Natural killer cell (primary cell): ENCODE measurements around the gene FGFRL1. TPM values are rescaled to one million over a fixed set of nuclear protein-coding genes. Genes with fewer than 3 reads are reported as not detected.

Experiments
- ATAC-seq, 3 donors: fragments of 150-1000 bp in 2 of 3; fragments of 200-7000 bp in 1 of 3; cut with Tn5 transposase; 1 replicate in 1 of 3; 2 replicates in 2 of 3; pipeline ENCODE4 v1.10.0; 2021; ENCODE audit warnings: mild to moderate bottlenecking in 2 of 3, moderate library complexity in 2 of 3
- DNase-seq, 2 donors: peaks; one replicate each; pipeline versions ENCODE4 v3.0.0 to v3.0.0-alpha.2; 2013 to 2021; ENCODE audit warnings: mixed read lengths in 1 of 2
- H3K27ac ChIP-seq: one replicate; pipeline ENCODE4 v1.5.1; 2013; ENCODE audit warnings: mild to moderate bottlenecking, low read length
- H3K27me3 ChIP-seq: one replicate; pipeline ENCODE4 v1.6.1; 2013; ENCODE audit warnings: low read length; ENCODE audit not compliant: control insufficient read depth, insufficient read depth
- H3K36me3 ChIP-seq: one replicate; pipeline ENCODE4 v1.6.1; 2013; ENCODE audit warnings: low read length; ENCODE audit not compliant: control insufficient read depth, insufficient read depth
- H3K4me1 ChIP-seq: one replicate; pipeline ENCODE4 v1.6.1; 2013; ENCODE audit warnings: low read length; ENCODE audit not compliant: control insufficient read depth, insufficient read depth
- H3K4me3 ChIP-seq: one replicate; pipeline ENCODE4 v1.5.1; 2013; ENCODE audit warnings: low read length
- H3K9me3 ChIP-seq: one replicate; pipeline ENCODE4 v1.6.1; 2013; ENCODE audit warnings: low read length; ENCODE audit not compliant: control insufficient read depth, insufficient read depth
- H3K27ac Mint-ChIP-seq, 2 donors: one replicate each; pipeline ENCODE4 v1.8.0; 2022; ENCODE audit warnings: mild to moderate bottlenecking in 2 of 2, mixed read lengths in 2 of 2, moderate library complexity in 1 of 2
- H3K27me3 Mint-ChIP-seq, 2 donors: one replicate each; pipeline ENCODE4 v1.8.0; 2022; ENCODE audit warnings: low read depth in 2 of 2, mixed read lengths in 2 of 2
- H3K36me3 Mint-ChIP-seq: one replicate; pipeline ENCODE4 v1.8.0; 2022; ENCODE audit warnings: mixed read lengths
- H3K4me1 Mint-ChIP-seq, 2 donors: one replicate each; pipeline ENCODE4 v1.8.0; 2022; ENCODE audit warnings: mixed read lengths in 2 of 2
- H3K4me3 Mint-ChIP-seq: one replicate; pipeline ENCODE4 v1.8.0; 2022; ENCODE audit warnings: mild to moderate bottlenecking, moderate library complexity, mixed read lengths
- H3K9me3 Mint-ChIP-seq, 2 donors: one replicate each; pipeline ENCODE4 v1.8.0; 2022; ENCODE audit warnings: mixed read lengths in 2 of 2
- WGBS: methylation state at CpG from one replicate; pipeline ENCODE4 v1.1.7; 2013; ENCODE audit warnings: missing lambda C conversion rate; ENCODE audit not compliant: insufficient coverage; 5-methylcytosine and 5-hydroxymethylcytosine counted together
- intact Hi-C: fragments of 100-400 bp; cut with micrococcal nuclease; formaldehyde crosslinking; loops from one replicate; pipeline ENCODE4 v1.14.2; 2022
- total RNA-seq, 4 donors: library from RNA; stranded (reverse); fragments of 120-200 nt in 1 of 4; gene quantifications; one replicate each; pipeline versions ENCODE4 v1.2.3 to v1.2.4, GENCODE V29; 2013 to 2022
- TF ChIP-seq, protein P1 (sequence below): fragments of 200-600 bp; IDR thresholded peaks from one replicate; pipeline ENCODE4 v1.8.0; 2022; ENCODE audit warnings: antibody characterized with exemption

The FGFRL1 gene
- total RNA-seq, 3 donors from 2014 or later (not counting 1 experiment from before 2014, with no cell fraction given), result 28.0 to 39.8 (median 32.5) TPM

DNA sequence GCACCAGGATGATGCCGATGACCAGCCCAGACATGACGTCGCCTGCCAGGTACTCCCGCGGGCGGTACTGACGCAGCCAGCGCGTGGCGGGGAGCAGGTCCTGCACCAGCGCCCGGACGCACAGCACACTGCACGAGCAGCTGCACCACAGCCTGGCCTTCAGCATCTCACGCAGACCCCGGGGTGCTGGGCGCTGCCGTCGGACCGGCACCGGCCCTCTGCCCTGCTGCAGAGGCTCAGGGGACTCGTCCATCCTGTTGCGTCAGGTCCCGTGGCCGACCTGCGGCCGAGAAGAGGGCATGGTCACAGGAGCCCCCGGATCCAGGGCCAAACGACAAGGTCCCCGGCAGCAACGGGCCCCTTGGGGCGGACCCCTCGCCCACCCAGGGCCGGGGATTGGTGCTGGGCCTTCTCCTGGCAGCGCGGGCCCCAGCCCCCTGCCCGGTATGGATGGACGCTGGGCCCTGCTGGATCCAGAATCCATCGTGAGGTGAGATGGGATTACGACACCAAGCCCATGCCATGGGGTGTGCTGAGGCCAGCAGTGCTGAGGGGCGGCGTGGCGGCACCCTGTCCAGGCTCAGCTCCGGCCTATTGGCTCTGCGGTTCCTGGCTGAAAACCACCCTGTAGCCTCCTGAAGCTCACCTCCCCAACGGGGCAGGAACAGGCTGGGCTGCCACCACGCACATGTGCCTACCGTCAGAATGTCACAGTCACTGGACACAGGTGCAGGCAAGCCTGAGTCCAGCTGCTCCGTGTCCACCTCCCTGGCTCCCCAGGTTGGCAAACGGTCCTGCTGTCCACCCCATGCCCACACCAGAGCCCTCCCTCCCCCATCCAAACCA lies 19.8 kb upstream of the FGFRL1 start:
- H3K27ac Mint-ChIP-seq, result no peak overlapping the region
- intact Hi-C loops, result no loop called here
- WGBS, result 96% methylated on average over 50 of the region's 50 CpGs

DNA sequence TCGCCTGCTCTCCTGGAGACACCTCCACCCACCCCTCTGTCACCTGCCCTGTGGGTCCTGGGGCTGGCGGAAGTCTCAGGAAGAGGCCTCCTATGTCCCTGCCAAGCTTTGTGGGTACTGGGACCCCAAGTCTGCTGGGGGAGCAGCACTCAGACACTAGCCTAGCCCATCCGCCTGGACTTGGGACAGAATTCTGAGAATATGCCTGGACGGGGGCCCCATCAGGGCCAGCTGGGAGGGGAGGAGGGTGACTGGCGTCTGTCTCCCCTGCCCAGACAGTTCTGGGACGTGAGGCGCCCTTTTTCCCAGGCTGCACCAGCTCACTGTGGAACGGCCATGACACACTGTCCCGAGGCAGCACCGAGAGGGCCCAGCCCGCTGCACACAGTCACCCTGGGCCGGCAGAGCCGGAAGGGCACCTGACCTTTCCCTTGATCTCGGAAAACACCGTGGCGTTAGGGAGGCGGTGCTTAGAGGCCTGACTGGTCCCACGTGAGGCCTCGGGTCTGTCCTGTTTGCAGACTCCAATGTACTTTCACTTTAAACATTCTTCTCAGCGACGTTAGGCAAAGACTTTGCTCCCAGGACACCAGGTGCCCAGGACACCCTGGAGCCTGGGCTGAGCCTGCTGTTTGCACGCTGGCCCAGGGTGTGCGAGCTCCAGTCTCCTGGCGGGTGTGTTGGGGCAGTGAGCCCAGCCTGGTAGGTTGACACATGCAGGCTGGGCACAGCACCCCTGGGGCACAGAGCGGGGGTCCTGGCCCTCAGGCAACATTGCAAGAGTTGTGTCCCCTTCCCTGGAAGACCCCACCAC lies 18.9 kb upstream of the FGFRL1 start:
- Mint-ChIP-seq H3K27me3 (peaks cover 0 to 4% of the 10 kb centered on the region in 2 donors), H3K4me3 (no peak overlapping the region), H3K36me3 (no peaks in the 10 kb centered on the region), H3K27ac (no peak overlapping the region), H3K4me1 (peaks cover 0 to 7% of the 10 kb centered on the region in 2 donors), H3K9me3 (no peaks in the 10 kb centered on the region)
- Histone ChIP-seq H3K4me1 (peaks cover 10% of the 10 kb centered on the region), H3K36me3 (peaks cover 5% of the 10 kb centered on the region), H3K4me3 (no peak overlapping the region), H3K27ac (no peak overlapping the region), H3K9me3 (no peaks in the 10 kb centered on the region), H3K27me3 (peaks cover 7% of the 10 kb centered on the region)
- 93% methylated on average over 25 of the region's 25 CpGs for WGBS
- DNase-seq, result no peak
- ATAC-seq, result no peak
- intact Hi-C loops, result no loop called here
- TF ChIP-seq, protein P1, sequence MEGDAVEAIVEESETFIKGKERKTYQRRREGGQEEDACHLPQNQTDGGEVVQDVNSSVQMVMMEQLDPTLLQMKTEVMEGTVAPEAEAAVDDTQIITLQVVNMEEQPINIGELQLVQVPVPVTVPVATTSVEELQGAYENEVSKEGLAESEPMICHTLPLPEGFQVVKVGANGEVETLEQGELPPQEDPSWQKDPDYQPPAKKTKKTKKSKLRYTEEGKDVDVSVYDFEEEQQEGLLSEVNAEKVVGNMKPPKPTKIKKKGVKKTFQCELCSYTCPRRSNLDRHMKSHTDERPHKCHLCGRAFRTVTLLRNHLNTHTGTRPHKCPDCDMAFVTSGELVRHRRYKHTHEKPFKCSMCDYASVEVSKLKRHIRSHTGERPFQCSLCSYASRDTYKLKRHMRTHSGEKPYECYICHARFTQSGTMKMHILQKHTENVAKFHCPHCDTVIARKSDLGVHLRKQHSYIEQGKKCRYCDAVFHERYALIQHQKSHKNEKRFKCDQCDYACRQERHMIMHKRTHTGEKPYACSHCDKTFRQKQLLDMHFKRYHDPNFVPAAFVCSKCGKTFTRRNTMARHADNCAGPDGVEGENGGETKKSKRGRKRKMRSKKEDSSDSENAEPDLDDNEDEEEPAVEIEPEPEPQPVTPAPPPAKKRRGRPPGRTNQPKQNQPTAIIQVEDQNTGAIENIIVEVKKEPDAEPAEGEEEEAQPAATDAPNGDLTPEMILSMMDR, result no peak

More for the DNA sequence above, 19.8 kb upstream of the FGFRL1 start:
- Histone ChIP-seq H3K4me3 (no peak overlapping the region), H3K4me1 (peaks cover 10% of the 10 kb centered on the region), H3K36me3 (peaks cover 5% of the 10 kb centered on the region), H3K27ac (no peak overlapping the region), H3K27me3 (peaks cover 4% of the 10 kb centered on the region), H3K9me3 (no peaks in the 10 kb centered on the region)
- ATAC-seq (no peak), DNase-seq (no peak)
- no peaks in the 10 kb centered on the region for H3K9me3 Mint-ChIP-seq
- peaks cover 0 to 5% of the 10 kb centered on the region in 2 donors for H3K4me1 Mint-ChIP-seq
- no peak overlapping the region for H3K4me3 Mint-ChIP-seq
- no peaks in the 10 kb centered on the region for H3K27me3 Mint-ChIP-seq
- TF ChIP-seq, protein P1, result no peak
- no peaks in the 10 kb centered on the region for H3K36me3 Mint-ChIP-seq

DNA sequence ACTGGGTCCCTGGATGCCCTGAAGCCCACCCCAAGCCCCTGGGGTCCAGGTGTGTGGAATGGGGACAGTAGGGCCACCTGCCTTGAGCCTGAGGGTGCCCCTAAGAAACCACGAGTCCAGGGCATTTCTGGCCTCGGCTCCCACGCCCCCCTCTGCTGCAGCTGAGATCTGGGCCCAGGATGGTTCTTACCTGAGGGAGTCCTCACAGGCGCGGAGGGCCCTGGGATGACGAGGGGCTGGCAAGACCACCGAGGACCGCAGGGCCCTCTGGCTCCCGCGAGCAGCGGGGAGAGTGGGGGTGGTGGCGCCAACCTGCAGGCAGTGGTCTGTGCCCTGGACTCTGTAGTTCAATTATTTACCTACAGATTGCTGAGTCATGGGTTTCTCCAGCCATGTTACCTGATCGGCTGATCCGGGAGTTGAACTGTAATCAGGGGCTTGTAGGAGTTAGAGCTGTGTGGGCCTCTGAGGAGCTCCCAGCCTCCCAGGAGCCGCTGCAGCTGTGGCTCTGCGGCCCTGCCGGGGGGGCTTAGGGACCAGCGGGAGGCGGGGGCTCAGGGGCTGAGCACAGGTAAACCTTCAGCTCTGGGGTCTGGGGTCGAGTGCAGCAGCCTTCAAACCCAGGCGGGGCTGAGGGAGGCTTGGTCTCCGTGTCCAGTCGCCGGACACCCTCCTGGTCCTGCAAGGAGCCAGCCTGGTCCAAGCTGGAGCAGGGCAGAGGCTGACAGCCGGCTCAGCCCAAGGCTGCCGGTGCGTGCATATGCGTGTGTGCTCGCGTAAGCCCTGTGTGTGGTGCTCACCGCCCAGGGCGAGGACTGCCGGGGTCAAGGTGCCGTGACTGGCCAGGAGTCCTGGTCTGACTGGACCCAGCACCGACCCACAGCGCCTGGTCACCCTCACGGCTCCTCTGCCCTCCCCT lies 18.1 kb upstream of the FGFRL1 start, which contains the start of gene SLC26A1:
TSS of gene SLC26A1 (minus strand) at position 294 of the 919 bp plus-strand sequence. CDS start 1,701 bp downstream, outside the sequence.
- Histone ChIP-seq H3K4me3 (no peak within 1 kb of the TSS), H3K9me3 (no peaks in the 10 kb centered on the region), H3K4me1 (peaks cover 11% of the 10 kb centered on the region), H3K27ac (no peak within 1 kb of the TSS), H3K36me3 (peaks cover 5% of the 10 kb centered on the region), H3K27me3 (peaks cover 16% of the 10 kb centered on the region)
- H3K27me3 Mint-ChIP-seq, result peaks cover 4 to 8% of the 10 kb centered on the region in 2 donors
- H3K36me3 Mint-ChIP-seq, result no peaks in the 10 kb centered on the region
- peaks cover 0 to 10% of the 10 kb centered on the region in 2 donors for H3K4me1 Mint-ChIP-seq
- no peak within 1 kb of the TSS for H3K27ac Mint-ChIP-seq
- TF ChIP-seq, protein P1, result no peak
- ATAC-seq (no peak), DNase-seq (no peak)
- H3K9me3 Mint-ChIP-seq, result no peaks in the 10 kb centered on the region
- 93% methylated on average over 37 of the region's 37 CpGs for WGBS
- intact Hi-C loops, result no loop called here
- H3K4me3 Mint-ChIP-seq, result no peak within 1 kb of the TSS
